Cortex of kidney (tissue), 1 donor: ENCODE results near the gene BRSK2.
"Not testable (repeated sequence)": the region's sequence is repeated elsewhere in the genome, so short reads cannot be mapped to it uniquely, and the experiment has no call there.

ENCODE experiments used
- DNase-seq: peaks from one replicate; lab custom pipeline; 2025; lab: John Stamatoyannopoulos, UW

The BRSK2 gene

DNA sequence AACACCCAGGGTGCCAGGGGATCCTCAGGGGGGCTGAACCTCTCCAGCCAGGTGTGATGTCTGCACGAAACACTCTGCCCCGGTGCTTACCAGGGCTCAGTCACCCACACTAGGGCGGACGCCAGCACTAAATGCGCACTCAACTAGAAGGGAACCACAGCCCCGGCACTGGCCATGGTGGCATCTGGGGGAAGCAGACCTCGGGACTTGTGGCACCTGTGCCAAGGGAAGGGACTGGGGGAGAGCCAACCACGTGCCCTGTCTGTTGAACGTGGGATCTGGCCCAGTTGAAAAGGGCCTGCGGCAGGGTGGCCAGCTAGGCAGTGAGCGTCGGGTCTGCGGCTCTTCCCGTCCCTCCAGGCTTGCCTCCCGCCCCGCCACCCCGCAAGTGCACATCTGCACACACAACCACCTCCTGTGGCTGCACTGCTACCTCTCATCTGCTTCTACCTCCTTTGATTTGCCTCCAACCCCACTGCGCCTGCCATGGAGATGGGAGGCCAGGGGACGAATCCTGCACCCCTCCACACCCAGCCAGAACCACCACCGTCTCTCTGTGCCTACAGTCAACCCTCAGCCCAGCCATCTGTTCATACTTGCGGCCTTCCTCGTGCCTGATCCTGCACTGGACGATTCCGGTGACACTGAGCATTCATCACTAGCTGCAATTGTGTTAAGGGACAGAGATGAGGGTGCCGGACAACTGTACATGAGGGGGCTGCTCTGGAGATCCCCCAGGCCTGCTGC is 111.9 kb downstream of the BRSK2 start:
- no peak for DNase-seq

DNA sequence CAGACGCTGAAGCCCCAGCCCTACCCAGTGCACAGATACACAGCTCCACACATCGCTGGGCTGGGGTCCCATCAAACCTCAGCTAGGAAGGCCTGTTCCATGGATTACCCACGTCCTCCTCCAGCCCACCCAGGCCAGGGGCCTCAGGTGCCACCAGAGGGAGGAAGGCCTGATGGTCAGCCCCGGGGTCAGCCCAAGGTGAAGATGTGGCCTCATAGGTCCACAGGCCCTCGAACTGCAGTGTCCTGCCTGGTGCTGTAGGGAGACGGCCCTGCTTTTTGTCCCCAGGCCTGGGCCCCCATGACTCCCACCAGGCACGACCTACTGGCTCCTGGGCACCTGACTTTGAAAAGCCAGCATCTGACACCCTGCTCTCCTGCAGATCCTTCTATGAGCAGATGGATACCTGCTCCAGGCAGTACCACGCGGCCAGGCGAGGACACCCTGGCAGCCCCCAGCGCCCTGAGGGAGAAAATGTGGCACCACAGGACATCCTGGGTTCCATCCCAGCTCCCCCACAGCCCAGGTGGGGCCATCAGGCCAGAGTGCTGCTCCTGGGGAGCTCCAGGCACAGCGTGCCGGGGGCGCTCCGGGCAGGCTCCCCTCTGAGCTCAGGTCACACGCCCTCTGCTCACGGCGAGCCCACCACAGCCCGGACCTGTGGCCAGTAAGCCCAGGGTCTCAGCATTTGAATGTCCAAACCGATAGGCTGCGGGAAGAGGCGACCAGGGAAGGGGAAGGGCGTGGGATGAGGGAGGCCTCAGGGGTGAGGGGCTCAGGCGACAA is 112.6 kb downstream of the BRSK2 start:
- no peak for DNase-seq

GRCh38 chr11:1502954-1503707 is 113.4 kb downstream of the BRSK2 start:
- no peak for DNase-seq

GRCh38 chr11:1503708-1504104 is 114.0 kb downstream of the BRSK2 start:
- DNase-seq: no peak

- DNase-seq: no peak
Measured at GRCh38 chr11:1504138-1504537, 114.4 kb downstream of the BRSK2 start.

GRCh38 chr11:1504581-1505290 is 115.0 kb downstream of the BRSK2 start:
- no peak for DNase-seq

- no peak for DNase-seq
Measured at GRCh38 chr11:1505480-1505879, 115.7 kb downstream of the BRSK2 start.

DNA sequence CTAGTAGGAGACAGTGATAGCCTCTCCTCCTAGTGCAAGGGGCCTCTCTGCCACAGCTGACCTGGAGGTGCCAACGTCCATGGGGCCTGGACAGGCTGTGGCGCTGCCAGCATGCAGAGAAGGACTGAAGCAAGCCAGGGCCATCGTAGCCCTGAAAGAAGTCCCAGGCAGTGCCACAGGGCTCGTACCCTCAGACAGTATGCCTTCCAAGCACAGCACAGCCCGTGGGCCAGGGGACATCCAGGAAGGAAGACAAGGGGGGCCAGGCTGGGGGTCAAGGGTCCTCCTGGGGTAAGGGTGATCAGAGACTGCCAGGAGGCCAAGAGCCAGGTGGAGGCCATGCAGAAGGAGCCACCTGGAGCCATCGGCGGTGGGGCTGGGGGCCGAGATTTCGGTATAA is 117.2 kb downstream of the BRSK2 start:
- no peak for DNase-seq

DNA sequence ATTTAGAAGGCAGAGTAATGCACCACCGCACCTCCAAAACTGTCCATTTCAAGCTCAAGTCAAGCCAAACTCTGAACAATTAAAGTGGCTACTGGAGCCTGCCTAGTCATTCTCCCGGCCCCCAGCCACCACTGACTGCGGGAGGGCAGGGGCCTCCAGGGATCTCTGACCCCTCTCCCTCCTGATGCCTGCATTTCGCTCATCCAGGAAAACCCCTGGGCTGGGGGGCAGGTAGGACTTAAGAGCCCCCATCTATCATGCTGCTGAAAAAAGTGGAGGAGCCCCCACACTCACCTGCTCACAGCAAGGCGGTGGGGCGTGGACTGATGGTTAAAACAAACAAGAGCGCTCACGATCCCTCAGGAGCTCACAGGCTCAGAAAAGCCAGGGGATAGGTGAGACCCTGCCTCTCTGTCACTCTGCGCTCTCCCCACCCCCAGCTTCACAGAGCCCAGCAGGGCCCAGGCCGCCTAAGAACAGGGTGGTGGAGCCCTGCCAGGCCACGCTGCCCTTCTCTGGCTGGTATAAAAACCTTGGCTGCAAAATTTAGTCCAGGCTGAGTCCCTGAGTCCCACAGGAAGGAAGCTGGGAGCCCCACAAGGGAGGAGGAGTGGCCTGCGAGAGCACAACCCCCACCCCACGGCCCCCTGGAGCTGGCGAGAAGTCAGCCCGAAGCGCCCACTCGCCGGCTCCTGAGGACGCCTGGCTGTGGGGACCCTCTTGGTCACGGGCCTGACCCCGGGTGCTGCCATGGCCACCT is 117.8 kb downstream of the BRSK2 start:
- DNase-seq: no peak

DNA sequence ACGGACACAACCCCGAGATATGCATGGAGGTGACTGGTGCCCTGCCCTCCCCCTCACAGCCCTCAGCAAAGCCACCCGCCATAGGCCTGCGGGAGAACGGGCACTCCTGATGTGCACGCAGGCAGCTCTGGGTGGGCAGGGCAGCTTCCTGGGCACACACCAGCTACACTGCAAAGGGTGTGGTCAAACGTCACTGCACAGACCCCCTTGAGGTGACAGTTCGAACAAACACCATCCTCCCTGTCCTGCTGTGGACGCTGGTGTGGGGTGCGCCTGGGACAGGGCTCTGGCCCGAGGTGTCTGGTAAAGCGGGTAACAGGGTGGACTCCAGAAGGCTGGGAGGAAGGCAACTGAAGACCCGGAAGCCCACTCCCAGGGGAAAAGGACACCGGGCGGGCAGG is 118.8 kb downstream of the BRSK2 start:
- DNase-seq: no peak

- DNase-seq: no peak
Measured at GRCh38 chr11:1508986-1509385, 119.3 kb downstream of the BRSK2 start.

- no peak for DNase-seq
Measured at GRCh38 chr11:1509626-1510255, 120.0 kb downstream of the BRSK2 start.

- DNase-seq: not testable (repeated sequence)
Measured at GRCh38 chr11:1510351-1510750, 120.6 kb downstream of the BRSK2 start.

DNA sequence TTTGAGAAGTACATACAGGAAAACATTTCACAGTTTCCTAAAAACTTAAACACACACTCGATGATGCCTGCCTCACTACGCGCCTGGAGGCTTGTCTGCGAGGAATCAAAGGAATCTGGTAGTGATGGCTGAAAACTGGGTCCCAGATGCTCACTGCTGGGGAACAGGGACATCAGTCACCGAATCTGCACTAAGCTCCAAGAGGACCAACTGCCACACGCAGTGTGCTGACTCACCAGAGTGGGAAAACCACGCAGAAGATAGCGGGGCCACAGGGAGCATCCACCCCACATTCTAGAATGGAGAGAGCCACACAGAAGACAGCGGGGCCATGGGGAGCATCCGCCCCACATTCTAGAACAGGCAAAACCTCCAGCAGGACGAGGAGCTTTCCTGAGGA is 121.2 kb downstream of the BRSK2 start:
- no peak for DNase-seq

- DNase-seq: no peak
Measured at GRCh38 chr11:1511937-1512496, 122.3 kb downstream of the BRSK2 start.
